Measurements from ENCODE around the gene STRN4. TPM values are rescaled to one million over a fixed set of nuclear protein-coding genes. Genes with fewer than 3 reads are reported as not detected.

Gene STRN4
- total and polyA plus RNA-seq, 9 of the 15 experiments (the other 6 are each of a cell fraction or from before 2014, with no cell fraction given): 0.62 to 83.7 (median 36.9) TPM

DNA sequence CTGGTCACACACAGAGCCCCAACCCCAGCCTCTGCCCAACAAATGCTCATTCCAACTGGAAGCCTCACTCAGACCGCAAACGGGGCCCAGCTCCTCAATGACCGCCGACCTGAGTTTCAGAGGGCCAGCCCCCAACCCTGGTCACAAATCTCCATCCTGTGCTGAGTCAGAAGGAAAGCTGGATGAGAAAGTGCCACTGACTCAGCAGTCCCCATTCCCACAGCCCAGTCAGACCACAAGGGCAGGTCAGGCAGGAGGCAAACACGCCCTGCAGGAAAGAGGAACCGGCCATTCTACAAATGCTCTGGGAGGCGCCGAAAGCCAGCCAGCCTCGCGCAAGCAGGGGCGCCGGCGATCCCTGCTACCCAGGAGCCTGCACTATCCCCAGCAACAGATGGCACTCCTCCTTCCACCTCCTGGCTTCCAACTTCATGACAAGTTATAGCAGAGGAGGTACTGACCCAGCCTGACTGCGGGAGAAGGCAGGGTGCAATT, 15.2 kb downstream of the STRN4 start (continued):
- TF ChIP-seq ERF (CRISPR knock-in tag; IDR thresholded peaks at IDR 0.05) (no peak), ZNF561 (CRISPR knock-in tag; conservative IDR thresholded peaks at IDR 0.05) (no peak), HDAC2 (IDR thresholded peaks at IDR 0.05) (peak; percentile 58; the same call in 1 of the 2 replicates), SRF (CRISPR knock-in tag; IDR thresholded peaks at IDR 0.05) (peak in 1 of 2 experiments; percentile 28; a peak in 1 of 4 replicates), SP1 (CRISPR knock-in tag; IDR thresholded peaks at IDR 0.05) (0 out of 2 replicates have a peak, but pooled peaks have one; percentile 46), ETV1 (tag; conservative IDR thresholded peaks at IDR 0.05; ENCODE audit: low read depth) (peak; percentile 9; the same call in 1 of the 2 replicates), ESRRA (IDR thresholded peaks at IDR 0.05; ENCODE audit: borderline replicate concordance, low read depth) (peak; percentile 73; the same call in 1 of the 2 replicates), MTA3 (IDR thresholded peaks at IDR 0.05; ENCODE audit: borderline replicate concordance) (0 out of 2 replicates have a peak, but pooled peaks have one; percentile 33), ZNF316 (IDR thresholded peaks at IDR 0.05) (peak; percentile 98), RCOR1 (IDR thresholded peaks at IDR 0.05; ENCODE audit: borderline replicate concordance in 1 of 2, low read depth in 2 of 2, low read length in 2 of 2) (peak in 1 of 2 experiments; percentile 75; a peak in 1 of 4 replicates), ZNF668 (CRISPR knock-in tag; IDR thresholded peaks at IDR 0.05) (no peak), MCM2 (IDR thresholded peaks at IDR 0.05; ENCODE audit: low read depth) (no peak)
- TF ChIP-seq, protein P1, sequence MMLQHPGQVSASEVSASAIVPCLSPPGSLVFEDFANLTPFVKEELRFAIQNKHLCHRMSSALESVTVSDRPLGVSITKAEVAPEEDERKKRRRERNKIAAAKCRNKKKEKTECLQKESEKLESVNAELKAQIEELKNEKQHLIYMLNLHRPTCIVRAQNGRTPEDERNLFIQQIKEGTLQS (IDR thresholded peaks at IDR 0.05): peak; percentile 75
- TF ChIP-seq, protein P1 (CRISPR knock-in tag; conservative IDR thresholded peaks at IDR 0.05): no peak; the same call in 1 of the 2 replicates
- TF ChIP-seq, protein P2, sequence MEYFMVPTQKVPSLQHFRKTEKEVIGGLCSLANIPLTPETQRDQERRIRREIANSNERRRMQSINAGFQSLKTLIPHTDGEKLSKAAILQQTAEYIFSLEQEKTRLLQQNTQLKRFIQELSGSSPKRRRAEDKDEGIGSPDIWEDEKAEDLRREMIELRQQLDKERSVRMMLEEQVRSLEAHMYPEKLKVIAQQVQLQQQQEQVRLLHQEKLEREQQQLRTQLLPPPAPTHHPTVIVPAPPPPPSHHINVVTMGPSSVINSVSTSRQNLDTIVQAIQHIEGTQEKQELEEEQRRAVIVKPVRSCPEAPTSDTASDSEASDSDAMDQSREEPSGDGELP (CRISPR knock-in tag; IDR thresholded peaks at IDR 0.05; ENCODE audit: borderline replicate concordance): peak; percentile 77; the same call in 1 of the 2 replicates
- TF ChIP-seq, protein P3, sequence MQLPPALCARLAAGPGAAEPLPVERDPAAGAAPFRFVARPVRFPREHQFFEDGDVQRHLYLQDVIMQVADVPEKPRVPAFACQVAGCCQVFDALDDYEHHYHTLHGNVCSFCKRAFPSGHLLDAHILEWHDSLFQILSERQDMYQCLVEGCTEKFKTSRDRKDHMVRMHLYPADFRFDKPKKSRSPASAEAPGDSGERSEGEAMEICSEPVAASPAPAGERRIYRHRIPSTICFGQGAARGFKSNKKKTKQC (CRISPR knock-in tag; IDR thresholded peaks at IDR 0.05): no peak
- TF ChIP-seq, protein P4, sequence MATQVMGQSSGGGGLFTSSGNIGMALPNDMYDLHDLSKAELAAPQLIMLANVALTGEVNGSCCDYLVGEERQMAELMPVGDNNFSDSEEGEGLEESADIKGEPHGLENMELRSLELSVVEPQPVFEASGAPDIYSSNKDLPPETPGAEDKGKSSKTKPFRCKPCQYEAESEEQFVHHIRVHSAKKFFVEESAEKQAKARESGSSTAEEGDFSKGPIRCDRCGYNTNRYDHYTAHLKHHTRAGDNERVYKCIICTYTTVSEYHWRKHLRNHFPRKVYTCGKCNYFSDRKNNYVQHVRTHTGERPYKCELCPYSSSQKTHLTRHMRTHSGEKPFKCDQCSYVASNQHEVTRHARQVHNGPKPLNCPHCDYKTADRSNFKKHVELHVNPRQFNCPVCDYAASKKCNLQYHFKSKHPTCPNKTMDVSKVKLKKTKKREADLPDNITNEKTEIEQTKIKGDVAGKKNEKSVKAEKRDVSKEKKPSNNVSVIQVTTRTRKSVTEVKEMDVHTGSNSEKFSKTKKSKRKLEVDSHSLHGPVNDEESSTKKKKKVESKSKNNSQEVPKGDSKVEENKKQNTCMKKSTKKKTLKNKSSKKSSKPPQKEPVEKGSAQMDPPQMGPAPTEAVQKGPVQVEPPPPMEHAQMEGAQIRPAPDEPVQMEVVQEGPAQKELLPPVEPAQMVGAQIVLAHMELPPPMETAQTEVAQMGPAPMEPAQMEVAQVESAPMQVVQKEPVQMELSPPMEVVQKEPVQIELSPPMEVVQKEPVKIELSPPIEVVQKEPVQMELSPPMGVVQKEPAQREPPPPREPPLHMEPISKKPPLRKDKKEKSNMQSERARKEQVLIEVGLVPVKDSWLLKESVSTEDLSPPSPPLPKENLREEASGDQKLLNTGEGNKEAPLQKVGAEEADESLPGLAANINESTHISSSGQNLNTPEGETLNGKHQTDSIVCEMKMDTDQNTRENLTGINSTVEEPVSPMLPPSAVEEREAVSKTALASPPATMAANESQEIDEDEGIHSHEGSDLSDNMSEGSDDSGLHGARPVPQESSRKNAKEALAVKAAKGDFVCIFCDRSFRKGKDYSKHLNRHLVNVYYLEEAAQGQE (IDR thresholded peaks at IDR 0.05; ENCODE audit: borderline replicate concordance): no peak; the same call in 1 of the 2 replicates
- TF ChIP-seq, protein P4 (CRISPR knock-in tag; IDR thresholded peaks at IDR 0.05; ENCODE audit: low read depth): 0 out of 2 replicates have a peak, but pooled peaks have one; percentile 39
